Endodermal cell (in vitro differentiated cells): Measurements from ENCODE around the gene PNPLA6. TPM values are rescaled to one million over a fixed set of nuclear protein-coding genes. Genes with fewer than 3 reads are reported as not detected.

Experiments used
- DNase-seq: peaks from one replicate; pipeline ENCODE4 v3.0.0-alpha.2; 2017
- H3K27ac ChIP-seq: 2 replicates; pipeline ENCODE4 v1.5.1; 2013; ENCODE audit warnings: mild to moderate bottlenecking, low read depth, low read length, moderate library complexity
- H3K27me3 ChIP-seq: 2 replicates; pipeline ENCODE4 v1.6.1; 2013; ENCODE audit warnings: mild to moderate bottlenecking, low read length, moderate library complexity; ENCODE audit not compliant: insufficient read depth, control insufficient read depth, poor library complexity, severe bottlenecking
- H3K36me3 ChIP-seq: 2 replicates; pipeline ENCODE4 v1.7.0; 2013; ENCODE audit warnings: mild to moderate bottlenecking, low read length, moderate library complexity; ENCODE audit not compliant: control insufficient read depth, insufficient read depth
- H3K4me1 ChIP-seq: one replicate; pipeline ENCODE4 v1.7.0; 2013; ENCODE audit warnings: low read length; ENCODE audit not compliant: control insufficient read depth, insufficient read depth
- H3K4me3 ChIP-seq: 2 replicates; pipeline ENCODE4 v1.5.1; 2013; ENCODE audit warnings: mild to moderate bottlenecking, low read length, moderate library complexity
- H3K9ac ChIP-seq: 2 replicates; pipeline ENCODE4 v1.6.1; 2013; ENCODE audit warnings: mild to moderate bottlenecking, low read length, moderate library complexity; ENCODE audit not compliant: poor library complexity, severe bottlenecking; ENCODE audit errors: extremely low read depth
- H3K9me3 ChIP-seq: 2 replicates; pipeline ENCODE4 v1.6.1; 2013; ENCODE audit warnings: mild to moderate bottlenecking, low read length, moderate library complexity; ENCODE audit not compliant: control insufficient read depth
- H3K27ac Mint-ChIP-seq: 2 replicates; pipeline ENCODE4 v1.8.0; 2020; ENCODE audit warnings: mixed read lengths
- H3K27me3 Mint-ChIP-seq: 2 replicates; pipeline ENCODE4 v1.8.0; 2021; ENCODE audit warnings: mild to moderate bottlenecking, mixed read lengths; ENCODE audit not compliant: insufficient read depth
- H3K36me3 Mint-ChIP-seq: 2 replicates; pipeline ENCODE4 v1.8.0; 2020; ENCODE audit warnings: low read depth, mixed read lengths
- H3K4me1 Mint-ChIP-seq: 2 replicates; pipeline ENCODE4 v1.8.0; 2020; ENCODE audit warnings: mixed read lengths
- H3K4me3 Mint-ChIP-seq: 2 replicates; pipeline ENCODE4 v1.8.0; 2020; ENCODE audit warnings: mild to moderate bottlenecking, moderate library complexity, mixed read lengths
- H3K9me3 Mint-ChIP-seq: 2 replicates; pipeline ENCODE4 v1.8.0; 2020; ENCODE audit warnings: mild to moderate bottlenecking, mixed read lengths
- WGBS, 2 experiments: methylation state at CpG; one replicate each; pipeline versions ENCODE4 v1.1.5 to v1.1.7; 2013; ENCODE audit warnings: missing lambda C conversion rate in 2 of 2, mixed read lengths in 1 of 2; ENCODE audit not compliant: insufficient coverage in 1 of 2, insufficient read length in 1 of 2; 5-methylcytosine and 5-hydroxymethylcytosine counted together
- total RNA-seq, 2 donors: library from RNA; stranded (reverse); fragmentation: NEBNext Ultra II Directional in 1 of 2; extraction: Animal tissue kit (Norgen Biotek cat#: 25700) in 1 of 2; gene quantifications; 2 replicates in 1 of 2; 3 replicates in 1 of 2; pipeline ENCODE4 v1.2.1, GENCODE V29; 2021
- TF ChIP-seq, protein P1 (sequence below): fragments of 200-600 bp; sonication (generic); conservative IDR thresholded peaks from 2 replicates; pipeline ENCODE4 v1.5.0; 2021; ENCODE audit warnings: antibody characterized with exemption, mild to moderate bottlenecking

Gene PNPLA6
- total RNA-seq, 2 donors from 2014 or later = 86.1 to 124 TPM

DNA sequence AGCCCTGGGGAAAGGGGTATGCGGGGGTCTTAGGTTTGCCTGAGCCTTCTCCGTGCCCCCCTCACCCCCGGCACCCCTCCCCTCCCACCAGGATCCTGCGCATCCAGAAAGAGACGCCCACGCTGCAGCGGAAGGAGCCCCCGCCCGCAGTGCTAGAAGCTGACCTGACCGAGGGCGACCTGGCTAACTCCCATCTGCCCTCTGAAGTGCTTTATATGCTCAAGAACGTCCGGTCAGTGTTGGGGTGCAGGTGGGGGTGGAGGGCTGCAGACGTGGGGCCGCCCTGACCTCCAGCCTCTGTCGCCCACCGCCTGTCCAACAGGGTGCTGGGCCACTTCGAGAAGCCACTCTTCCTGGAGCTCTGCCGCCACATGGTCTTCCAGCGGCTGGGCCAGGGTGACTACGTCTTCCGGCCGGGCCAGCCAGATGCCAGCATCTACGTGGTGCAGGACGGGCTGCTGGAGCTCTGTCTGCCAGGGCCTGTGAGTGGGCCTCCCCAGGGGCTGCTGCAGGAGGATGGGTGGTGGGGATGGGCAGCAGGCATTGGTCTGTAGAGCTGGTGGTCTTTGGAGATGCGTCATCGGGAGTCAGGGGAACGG is 4.4 kb downstream of the PNPLA6 start:
- no peak overlapping the region for H3K27ac ChIP-seq
- TF ChIP-seq, protein P1, sequence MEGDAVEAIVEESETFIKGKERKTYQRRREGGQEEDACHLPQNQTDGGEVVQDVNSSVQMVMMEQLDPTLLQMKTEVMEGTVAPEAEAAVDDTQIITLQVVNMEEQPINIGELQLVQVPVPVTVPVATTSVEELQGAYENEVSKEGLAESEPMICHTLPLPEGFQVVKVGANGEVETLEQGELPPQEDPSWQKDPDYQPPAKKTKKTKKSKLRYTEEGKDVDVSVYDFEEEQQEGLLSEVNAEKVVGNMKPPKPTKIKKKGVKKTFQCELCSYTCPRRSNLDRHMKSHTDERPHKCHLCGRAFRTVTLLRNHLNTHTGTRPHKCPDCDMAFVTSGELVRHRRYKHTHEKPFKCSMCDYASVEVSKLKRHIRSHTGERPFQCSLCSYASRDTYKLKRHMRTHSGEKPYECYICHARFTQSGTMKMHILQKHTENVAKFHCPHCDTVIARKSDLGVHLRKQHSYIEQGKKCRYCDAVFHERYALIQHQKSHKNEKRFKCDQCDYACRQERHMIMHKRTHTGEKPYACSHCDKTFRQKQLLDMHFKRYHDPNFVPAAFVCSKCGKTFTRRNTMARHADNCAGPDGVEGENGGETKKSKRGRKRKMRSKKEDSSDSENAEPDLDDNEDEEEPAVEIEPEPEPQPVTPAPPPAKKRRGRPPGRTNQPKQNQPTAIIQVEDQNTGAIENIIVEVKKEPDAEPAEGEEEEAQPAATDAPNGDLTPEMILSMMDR = no peak
- no peaks in the 10 kb centered on the region for H3K9me3 ChIP-seq
- WGBS, 2 experiments = 94 to 95% methylated on average over 8 to 27 of the region's 28 CpGs
- no peaks in the 10 kb centered on the region for H3K9me3 Mint-ChIP-seq
- no peak for DNase-seq
- peaks cover 22% of the 10 kb centered on the region for H3K36me3 ChIP-seq
- H3K36me3 Mint-ChIP-seq = peaks cover 40% of the 10 kb centered on the region
- peak overlapping the region; percentile 29 for H3K27ac Mint-ChIP-seq
- H3K4me1 Mint-ChIP-seq = peaks cover 7% of the 10 kb centered on the region
- no peaks in the 10 kb centered on the region for H3K27me3 ChIP-seq
- H3K4me3 ChIP-seq = no peak overlapping the region
- H3K27me3 Mint-ChIP-seq = no peaks in the 10 kb centered on the region
- H3K4me3 Mint-ChIP-seq = no peak overlapping the region
- no peaks in the 10 kb centered on the region for H3K4me1 ChIP-seq
- H3K9ac ChIP-seq = no peak overlapping the region

DNA sequence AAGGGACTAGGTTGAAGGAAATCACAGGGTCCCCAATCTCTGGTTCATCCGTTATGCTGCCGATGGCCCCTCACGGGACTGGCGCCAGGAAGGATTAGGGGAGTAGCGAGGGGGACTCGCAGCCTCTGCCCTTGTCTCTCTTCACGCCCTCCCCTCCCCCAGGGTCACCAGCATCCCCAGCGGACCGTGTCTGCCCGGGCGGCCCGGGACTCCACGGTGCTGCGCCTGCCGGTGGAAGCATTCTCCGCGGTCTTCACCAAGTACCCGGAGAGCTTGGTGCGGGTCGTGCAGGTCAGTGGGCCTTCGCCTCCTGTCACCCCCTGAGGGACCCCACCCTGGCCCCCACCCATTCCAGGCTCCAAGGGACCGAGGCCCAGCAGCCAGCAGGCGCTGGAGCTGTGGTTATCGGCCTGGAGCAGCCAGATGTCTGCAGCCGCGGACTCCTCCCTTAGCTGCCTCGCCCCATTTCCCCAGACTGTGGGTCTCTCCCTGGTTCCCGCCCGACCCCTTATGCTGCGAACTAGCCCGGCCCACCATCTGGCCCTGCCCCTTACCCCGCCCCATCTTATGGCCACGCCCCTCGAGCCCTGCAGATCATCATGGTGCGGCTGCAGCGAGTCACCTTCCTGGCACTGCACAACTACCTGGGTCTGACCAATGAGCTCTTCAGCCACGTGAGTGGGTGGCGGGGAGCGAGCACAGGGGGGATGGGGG is 5.4 kb downstream of the PNPLA6 start:
- Mint-ChIP-seq H3K4me1 (peaks cover 7% of the 10 kb centered on the region), H3K27me3 (no peaks in the 10 kb centered on the region), H3K27ac (no peak overlapping the region), H3K9me3 (no peaks in the 10 kb centered on the region), H3K36me3 (peaks cover 44% of the 10 kb centered on the region), H3K4me3 (no peak overlapping the region)
- no peak overlapping the region for H3K4me3 ChIP-seq
- no peak overlapping the region for H3K27ac ChIP-seq
- H3K4me1 ChIP-seq = no peaks in the 10 kb centered on the region
- no peaks in the 10 kb centered on the region for H3K9me3 ChIP-seq
- no peak overlapping the region for H3K9ac ChIP-seq
- H3K36me3 ChIP-seq = peaks cover 24% of the 10 kb centered on the region
- WGBS, 2 experiments = 86 to 88% methylated on average over 17 to 39 of the region's 39 CpGs
- no peaks in the 10 kb centered on the region for H3K27me3 ChIP-seq
- DNase-seq = peak; percentile 94
- TF ChIP-seq, protein P1 = no peak

DNA sequence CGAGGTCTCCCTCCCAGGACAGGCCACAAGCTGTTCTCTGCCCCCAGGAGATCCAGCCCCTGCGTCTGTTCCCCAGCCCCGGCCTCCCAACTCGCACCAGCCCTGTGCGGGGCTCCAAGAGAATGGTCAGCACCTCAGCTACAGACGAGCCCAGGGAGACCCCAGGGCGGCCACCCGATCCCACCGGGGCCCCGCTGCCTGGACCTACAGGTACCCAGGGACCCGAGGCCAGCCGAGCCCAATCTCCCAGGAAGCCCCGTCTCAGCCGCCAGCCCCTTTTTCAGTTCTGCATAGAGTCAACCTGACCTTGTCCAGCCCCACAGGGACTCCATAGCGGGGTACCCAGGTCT is 5.9 kb downstream of the PNPLA6 start:
- no peak overlapping the region for H3K4me3 ChIP-seq
- no peaks in the 10 kb centered on the region for H3K27me3 Mint-ChIP-seq
- no peak for DNase-seq
- 93 to 99% methylated on average over 10 to 15 of the region's 15 CpGs for WGBS, 2 experiments
- TF ChIP-seq, protein P1 = no peak
- H3K27ac ChIP-seq = no peak overlapping the region
- H3K9me3 ChIP-seq = no peaks in the 10 kb centered on the region
- H3K36me3 ChIP-seq = peaks cover 25% of the 10 kb centered on the region
- H3K4me3 Mint-ChIP-seq = no peak overlapping the region
- H3K9me3 Mint-ChIP-seq = no peaks in the 10 kb centered on the region
- H3K4me1 Mint-ChIP-seq = peaks cover 4% of the 10 kb centered on the region
- H3K27me3 ChIP-seq = no peaks in the 10 kb centered on the region
- no peak overlapping the region for H3K9ac ChIP-seq
- H3K27ac Mint-ChIP-seq = peak overlapping the region; percentile 13
- no peaks in the 10 kb centered on the region for H3K4me1 ChIP-seq
- peaks cover 46% of the 10 kb centered on the region for H3K36me3 Mint-ChIP-seq
